GM18868 (cell line): Measurements from ENCODE around the gene EEF2K.
"Not testable (repeated sequence)": the region's sequence is repeated elsewhere in the genome, so short reads cannot be mapped to it uniquely, and the experiment has no call there.

ENCODE experiments used
- ATAC-seq: cut with Tn5 transposase; IDR thresholded peaks from one replicate; pipeline ENCODE4 v1.9.1; 2021; ENCODE audit warnings: mild to moderate bottlenecking, moderate library complexity; ENCODE audit not compliant: unreplicated experiment

Gene EEF2K

GRCh38 chr16:22291860-22292318 is 85.8 kb downstream of the EEF2K start:
- ATAC-seq, result no peak

DNA sequence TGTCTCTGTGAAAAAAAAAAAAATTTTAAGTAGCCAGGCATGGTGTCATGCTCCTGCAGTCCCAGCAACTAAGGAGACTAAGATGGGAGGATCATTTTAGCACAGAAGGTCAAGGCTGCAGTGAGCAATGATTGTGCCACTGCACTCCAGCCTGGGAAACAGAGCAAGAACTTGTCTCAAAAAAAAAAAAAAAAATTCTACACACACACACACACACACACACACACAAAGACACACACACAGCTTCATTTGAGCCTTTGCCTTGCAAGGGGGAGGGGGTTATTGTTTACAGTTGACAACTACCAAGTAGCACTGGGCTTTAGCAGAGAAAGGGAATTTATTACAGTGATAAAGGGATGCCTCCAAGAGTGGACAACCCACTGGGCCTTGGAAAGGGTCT is 86.2 kb downstream of the EEF2K start:
- ATAC-seq, result no peak

DNA sequence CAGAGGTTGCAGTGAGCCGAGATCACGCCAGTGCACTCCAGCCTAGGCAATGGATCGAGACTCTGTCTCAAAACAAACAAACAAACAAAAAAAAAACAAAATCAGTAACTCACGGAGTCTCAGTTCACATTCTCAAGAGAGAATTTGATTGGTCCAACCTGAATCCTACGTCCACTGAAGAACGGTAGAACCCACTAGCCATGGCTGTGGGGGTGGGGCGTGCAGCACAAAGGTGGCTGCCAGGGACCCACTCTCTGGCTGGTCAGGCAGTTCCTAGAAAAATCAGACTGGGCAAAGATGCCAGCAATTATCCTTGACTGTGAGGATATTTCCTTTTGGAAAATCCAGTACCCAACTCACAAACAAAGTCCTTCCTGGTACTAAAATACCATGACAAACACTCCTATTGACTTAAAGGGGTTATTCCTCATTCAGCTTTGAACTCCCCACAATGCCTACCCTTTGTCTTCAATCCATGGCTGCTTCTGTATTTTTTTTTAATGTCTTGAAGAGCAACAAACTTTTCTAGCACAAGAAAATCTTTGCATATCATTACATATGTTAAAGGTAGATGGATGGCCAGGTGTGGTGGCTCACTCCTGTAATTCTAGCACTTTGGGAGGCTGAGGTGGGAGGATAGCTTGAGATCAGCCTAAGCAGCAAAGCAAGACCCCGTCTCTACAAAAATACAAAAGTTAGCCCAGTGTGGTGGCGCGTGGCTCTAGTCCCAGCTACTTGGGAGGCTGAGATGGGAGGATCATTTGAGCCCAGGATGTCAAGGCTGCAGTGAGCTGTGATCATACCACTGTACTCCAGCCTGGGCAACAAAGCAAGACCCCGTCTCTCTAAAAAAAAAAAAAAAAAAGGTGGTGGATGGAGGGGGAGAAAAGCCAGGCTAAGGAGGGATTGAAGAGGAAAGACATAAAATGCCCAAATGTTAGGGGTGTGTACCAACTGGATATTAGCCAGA is 87.3 kb downstream of the EEF2K start:
- no peak for ATAC-seq

- no peak for ATAC-seq
These were observed 90.4 kb downstream of the EEF2K start for GRCh38 chr16:22296225-22297113.

DNA sequence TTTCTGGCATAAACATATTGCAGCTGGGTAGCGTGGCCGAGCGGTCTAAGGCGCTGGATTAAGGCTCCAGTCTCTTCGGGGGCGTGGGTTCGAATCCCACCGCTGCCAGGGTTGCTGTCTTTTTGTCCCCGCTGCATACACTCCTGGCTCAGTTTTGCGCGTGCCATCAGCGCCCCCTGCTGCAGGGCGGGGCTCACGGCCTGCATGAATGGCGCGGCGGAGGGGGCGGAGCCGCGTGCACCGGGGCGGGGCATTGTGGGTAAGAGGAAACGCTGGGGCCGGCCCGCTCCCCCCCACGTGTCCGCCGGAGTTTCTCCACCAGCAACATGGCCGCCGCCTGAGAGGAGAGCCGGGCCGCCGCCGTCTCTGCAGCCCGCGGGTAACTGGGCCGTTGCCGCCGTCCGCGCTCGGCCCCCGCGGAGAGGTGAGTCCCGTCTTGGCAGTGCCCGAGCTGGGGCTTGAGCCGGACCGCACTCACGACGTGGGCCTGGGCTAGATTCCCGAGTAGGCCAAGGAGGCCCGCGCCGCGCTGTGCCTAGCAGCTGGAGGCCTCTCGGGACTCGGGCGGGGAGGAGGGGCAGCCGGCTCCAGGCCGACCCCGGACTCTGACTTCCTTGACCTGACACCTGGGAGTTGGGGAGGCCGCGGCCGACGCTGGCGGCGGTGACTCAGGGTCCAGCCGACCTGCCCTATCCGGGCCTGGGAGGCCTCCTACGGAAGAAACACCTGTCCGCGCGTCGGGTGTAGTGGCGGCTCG is 91.2 kb downstream of the EEF2K start, which contains the start of gene POLR3E:
TSS of gene POLR3E (plus strand) at position 296 of the 757 bp plus-strand sequence. CDS start 5,560 bp downstream, outside the sequence.
- peak; percentile 83 for ATAC-seq

DNA sequence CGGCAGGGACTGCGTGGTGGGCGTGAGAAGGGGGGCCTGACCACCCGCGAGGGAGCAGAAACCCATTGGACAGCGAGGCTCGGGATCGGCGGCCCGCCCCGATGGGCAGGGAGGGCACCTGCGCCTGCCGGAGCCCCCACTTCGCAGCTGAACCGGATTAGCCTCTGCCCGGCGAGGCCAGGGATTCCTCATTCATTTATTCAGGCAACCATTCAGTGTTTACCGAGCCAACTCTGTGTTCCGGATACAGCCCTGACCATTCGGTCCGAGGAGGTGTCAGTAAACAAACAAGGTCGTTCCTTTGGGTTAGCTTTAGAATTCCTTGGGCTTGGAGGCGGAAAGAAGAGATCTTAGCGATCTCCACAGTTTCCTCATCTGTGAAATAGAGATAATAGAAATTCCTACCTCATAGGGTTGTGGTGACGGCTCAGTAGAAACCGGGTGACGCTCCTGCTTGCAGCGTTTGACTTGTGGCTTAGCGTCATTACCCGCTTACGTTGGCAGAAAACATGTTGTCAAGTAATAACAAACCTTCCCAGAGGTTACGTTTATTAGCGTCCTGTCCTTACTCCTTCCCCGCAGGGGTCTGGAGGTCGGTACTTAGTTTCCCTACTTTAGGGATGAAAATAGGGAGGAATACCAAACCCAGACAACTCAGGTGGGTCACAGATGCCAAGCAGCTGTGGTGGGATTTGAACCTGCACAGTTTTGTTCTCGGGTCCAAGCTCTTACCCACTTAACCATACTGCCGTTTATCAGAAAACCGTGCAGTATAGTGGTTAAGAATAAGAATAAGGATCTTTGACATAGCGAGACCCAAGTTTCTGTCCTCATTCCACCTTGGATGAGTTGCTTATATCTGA is 92.0 kb downstream of the EEF2K start:
- ATAC-seq, result peak; percentile 33

- no peak for ATAC-seq
These were observed 93.0 kb downstream of the EEF2K start for GRCh38 chr16:22299036-22299435.

DNA sequence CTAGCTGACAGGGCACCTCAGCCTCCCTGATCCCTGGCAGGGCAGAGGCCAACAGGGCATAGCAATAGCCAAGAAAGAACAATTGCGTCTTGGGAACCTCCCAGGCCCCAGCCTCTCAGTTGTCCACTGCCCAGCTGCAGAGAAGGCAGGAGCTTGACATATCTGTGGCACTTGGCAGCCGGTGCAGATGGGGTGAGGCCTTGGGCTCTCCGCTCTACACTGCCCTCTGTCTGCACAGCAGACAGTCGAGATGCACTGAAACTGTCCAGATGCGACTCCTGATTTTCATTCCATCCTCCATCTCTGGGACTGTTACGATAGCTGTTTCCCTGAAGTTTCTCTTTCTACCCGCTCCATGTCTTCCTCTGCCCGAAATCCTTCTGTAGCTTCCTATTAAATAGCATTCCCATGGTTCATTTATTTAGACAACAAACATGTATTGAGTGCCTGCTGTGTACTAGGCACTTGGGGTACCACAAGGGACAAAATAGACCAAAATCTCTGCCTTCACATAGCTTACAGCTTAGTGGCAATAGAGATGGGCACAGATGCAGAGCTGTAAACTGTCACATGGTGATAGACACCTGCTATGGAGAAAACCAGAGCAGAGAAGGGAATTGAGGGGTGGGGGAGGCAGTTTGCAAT is 94.5 kb downstream of the EEF2K start:
- no peak for ATAC-seq

DNA sequence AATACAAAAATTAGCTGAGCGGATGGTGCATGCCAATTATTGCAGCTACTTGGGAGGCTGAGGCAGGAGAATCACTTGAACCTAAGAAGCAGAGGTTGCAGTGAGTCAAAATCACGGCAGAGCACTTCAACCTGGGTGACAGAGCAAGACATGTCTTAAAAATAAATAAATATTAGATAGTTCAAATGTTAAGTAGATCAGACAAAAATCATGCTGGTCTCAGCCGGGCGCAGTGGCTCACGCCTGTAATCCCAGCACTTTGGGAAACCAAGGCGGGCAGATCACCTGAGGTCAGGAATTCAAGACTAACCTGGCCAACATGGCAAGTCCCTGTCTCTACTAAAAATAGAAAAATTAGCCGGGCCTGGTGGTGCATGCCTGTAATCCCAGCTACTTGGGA is 95.3 kb downstream of the EEF2K start:
- ATAC-seq, result not testable (repeated sequence)

DNA sequence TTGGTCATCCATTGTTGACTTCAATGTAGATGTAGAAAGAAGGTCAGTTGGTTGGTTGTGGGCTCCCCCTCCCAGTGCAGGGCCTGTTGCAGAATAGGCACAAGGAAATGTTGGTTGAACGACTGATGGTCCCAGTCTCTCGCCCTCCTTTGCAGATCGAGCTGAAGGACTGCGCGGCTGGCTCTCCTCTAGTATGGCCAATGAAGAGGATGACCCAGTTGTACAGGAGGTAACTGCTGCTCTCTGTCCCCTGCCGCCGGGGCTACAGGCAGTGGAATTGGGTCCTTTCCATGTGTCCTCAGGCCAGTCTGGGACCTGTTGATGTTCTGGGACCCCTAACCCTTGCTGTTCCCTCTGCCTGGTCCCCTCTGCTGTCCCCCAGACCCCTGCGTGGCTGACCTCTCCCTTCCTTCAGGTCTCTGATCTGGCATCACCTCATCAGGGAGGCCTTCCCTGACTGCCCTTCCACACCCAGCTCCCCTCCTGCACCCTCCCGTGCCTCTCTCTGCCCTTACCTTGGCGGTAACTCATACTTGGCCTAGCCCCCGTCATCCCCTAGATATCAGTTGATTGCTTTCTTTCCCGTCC is 96.8 kb downstream of the EEF2K start:
- no peak for ATAC-seq

- ATAC-seq, result no peak
These were observed 98.3 kb downstream of the EEF2K start for GRCh38 chr16:22304411-22304810.

GRCh38 chr16:22306788-22307187 is 100.7 kb downstream of the EEF2K start:
- ATAC-seq, result no peak

DNA sequence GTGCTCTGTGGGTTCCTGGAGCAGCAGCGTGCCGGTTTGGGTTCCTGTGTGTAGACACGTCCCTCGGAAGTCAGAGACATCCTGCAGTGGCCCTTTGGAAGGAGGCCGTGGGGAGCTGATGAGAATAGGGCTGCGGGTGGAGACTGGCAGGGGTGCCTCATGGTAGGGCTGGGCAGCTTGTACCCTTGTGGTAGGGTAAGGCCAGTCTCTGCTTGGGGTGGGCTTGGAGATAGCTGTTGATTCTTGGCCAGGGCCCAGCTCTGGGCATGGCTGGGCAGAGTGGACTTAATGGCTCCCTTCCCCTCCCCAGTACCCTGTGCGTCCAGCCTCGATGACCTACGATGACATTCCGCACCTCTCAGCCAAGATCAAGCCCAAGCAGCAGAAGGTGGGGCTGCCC is 101.8 kb downstream of the EEF2K start:
- no peak for ATAC-seq

GRCh38 chr16:22308824-22309520 is 102.9 kb downstream of the EEF2K start:
- ATAC-seq, result no peak

DNA sequence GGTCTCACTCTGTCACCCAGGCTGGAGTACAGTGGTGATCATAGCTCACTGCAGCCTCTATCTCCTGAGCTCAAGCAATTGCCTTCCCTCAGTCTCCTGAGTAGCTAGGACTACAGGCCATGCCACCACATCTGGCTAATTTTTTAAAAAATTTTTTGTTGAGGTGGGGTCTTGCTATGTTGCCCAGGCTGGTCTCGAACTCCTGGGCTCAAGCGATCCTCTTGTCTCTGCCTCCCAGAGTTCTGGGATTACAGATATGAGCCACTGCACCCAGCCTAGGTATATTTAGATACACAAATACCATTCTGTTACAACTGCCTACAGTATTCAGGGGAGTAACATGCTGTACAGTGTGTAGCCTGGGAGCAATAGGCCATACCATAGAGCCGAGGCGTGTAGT is 105.4 kb downstream of the EEF2K start:
- ATAC-seq, result no peak

GRCh38 chr16:22312897-22313781 is 107.1 kb downstream of the EEF2K start:
- ATAC-seq, result no peak

GRCh38 chr16:22313876-22314470 is 107.9 kb downstream of the EEF2K start:
- ATAC-seq, result no peak
